Epidermal melanocyte (primary cell): ENCODE results near the gene STARD3NL.
"Not testable (repeated sequence)": the region's sequence is repeated elsewhere in the genome, so short reads cannot be mapped to it uniquely, and the experiment has no call there.

ENCODE experiments used
- DNase-seq: peaks from one replicate; pipeline ENCODE4 v3.0.0; 2011; ENCODE audit warnings: low spot score; ENCODE audit not compliant: insufficient read length

Gene STARD3NL

GRCh38 chr7:38263274-38263673 lies 85.2 kb downstream of the STARD3NL start:
- DNase-seq = not testable (repeated sequence)

GRCh38 chr7:38264602-38265001 lies 86.6 kb downstream of the STARD3NL start:
- not testable (repeated sequence) for DNase-seq

- not testable (repeated sequence) for DNase-seq
These were observed 87.9 kb downstream of the STARD3NL start for GRCh38 chr7:38265958-38266357.

- not testable (repeated sequence) for DNase-seq
These were observed 91.8 kb downstream of the STARD3NL start for GRCh38 chr7:38269704-38270346.

GRCh38 chr7:38270405-38270804 lies 92.4 kb downstream of the STARD3NL start:
- not testable (repeated sequence) for DNase-seq

GRCh38 chr7:38273286-38273995 lies 95.4 kb downstream of the STARD3NL start, which contains the start of gene TARP:
TSS of gene TARP (minus strand) at chr7:38273636.
- no peak for DNase-seq

- DNase-seq = no peak
These were observed 96.4 kb downstream of the STARD3NL start for GRCh38 chr7:38274486-38274885.

GRCh38 chr7:38274927-38275620 lies 97.0 kb downstream of the STARD3NL start:
- DNase-seq = no peak

- DNase-seq = no peak
These were observed 98.2 kb downstream of the STARD3NL start for GRCh38 chr7:38276096-38276877.

- DNase-seq = no peak
These were observed 102.0 kb downstream of the STARD3NL start for GRCh38 chr7:38280000-38280399.
